Left ventricle myocardium inferior (tissue), 1 donor: ENCODE results near the gene ACO2. TPM values are rescaled to one million over a fixed set of nuclear protein-coding genes. Genes with fewer than 3 reads are reported as not detected.

Experiments
- DNase-seq: peaks from one replicate; pipeline ENCODE4 v3.0.0-alpha.2; 2020
- H3K27ac ChIP-seq: fragments of 200-600 bp; replicated peaks from 2 replicates; pipeline ENCODE4 v1.8.0; 2021
- H3K27me3 ChIP-seq: fragments of 200-600 bp; 2 replicates; pipeline ENCODE4 v1.8.0; 2021; ENCODE audit warnings: low read depth
- H3K36me3 ChIP-seq: fragments of 200-600 bp; 2 replicates; pipeline ENCODE4 v1.8.0; 2021
- H3K4me1 ChIP-seq: fragments of 200-600 bp; 2 replicates; pipeline ENCODE4 v1.8.0; 2021
- H3K4me3 ChIP-seq: fragments of 200-600 bp; 2 replicates; pipeline ENCODE4 v1.8.0; 2021; ENCODE audit warnings: mild to moderate bottlenecking, moderate library complexity
- H3K9me3 ChIP-seq: fragments of 200-600 bp; replicated peaks from 2 replicates; pipeline ENCODE4 v1.8.0; 2021
- intact Hi-C: fragments of 100-400 bp; cut with micrococcal nuclease; formaldehyde crosslinking; loops from one replicate; pipeline ENCODE4 v1.11.0; 2022
- total RNA-seq: library from RNA; stranded (reverse); fragmentation: NEBNext Ultra II Directional; extraction: Animal tissue kit (Norgen Biotek cat#: 25700); gene quantifications from one replicate; pipeline ENCODE4 v1.2.1, GENCODE V29; 2021
- TF ChIP-seq, protein P1 (sequence below): fragments of 200-600 bp; IDR thresholded peaks from 2 replicates; pipeline ENCODE4 v1.8.0; 2021; ENCODE audit warnings: antibody characterized with exemption, mild to moderate bottlenecking, borderline replicate concordance
- donor health status: DM: no; HTN: yes; CAD: no; lungs with severe emphysema.

The ACO2 gene
- total RNA-seq, 1 donor from 2014 or later = 851 TPM

DNA sequence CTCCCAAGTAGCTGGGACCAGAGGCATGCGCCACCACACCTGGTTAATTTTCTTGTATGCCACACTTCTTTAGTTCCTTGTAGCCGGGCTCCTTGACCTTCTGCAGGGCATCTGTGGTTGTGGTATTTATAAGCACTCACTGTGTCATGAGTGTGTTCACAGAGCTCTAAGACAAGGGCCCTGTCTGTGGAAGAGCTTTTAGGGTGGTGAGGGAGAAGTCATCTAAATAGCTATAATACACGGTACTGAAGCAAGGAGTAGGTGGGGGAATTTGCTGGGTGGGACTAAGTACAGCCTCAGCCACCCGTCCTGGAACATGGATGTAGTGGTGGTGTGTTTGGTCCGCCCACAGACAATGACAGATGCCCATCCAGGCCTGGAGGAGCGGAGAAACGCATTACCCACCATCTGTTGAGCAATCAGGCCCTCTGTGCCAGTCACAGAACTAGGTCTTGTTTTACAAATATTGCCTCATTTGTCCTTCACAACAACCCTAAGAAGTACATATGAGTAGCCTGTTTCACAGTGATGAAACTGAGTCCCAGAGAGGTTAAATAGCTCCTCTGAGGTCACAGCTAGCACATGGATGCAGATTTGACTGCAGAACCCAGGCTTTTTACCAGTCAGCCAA, 10.1 kb downstream of the ACO2 start:
- peaks cover 14% of the 10 kb centered on the region for H3K36me3 ChIP-seq
- peak overlapping the region; percentile 17 for H3K4me3 ChIP-seq
- no peaks in the 10 kb centered on the region for H3K27me3 ChIP-seq
- H3K9me3 ChIP-seq = no peaks in the 10 kb centered on the region
- TF ChIP-seq, protein P1, sequence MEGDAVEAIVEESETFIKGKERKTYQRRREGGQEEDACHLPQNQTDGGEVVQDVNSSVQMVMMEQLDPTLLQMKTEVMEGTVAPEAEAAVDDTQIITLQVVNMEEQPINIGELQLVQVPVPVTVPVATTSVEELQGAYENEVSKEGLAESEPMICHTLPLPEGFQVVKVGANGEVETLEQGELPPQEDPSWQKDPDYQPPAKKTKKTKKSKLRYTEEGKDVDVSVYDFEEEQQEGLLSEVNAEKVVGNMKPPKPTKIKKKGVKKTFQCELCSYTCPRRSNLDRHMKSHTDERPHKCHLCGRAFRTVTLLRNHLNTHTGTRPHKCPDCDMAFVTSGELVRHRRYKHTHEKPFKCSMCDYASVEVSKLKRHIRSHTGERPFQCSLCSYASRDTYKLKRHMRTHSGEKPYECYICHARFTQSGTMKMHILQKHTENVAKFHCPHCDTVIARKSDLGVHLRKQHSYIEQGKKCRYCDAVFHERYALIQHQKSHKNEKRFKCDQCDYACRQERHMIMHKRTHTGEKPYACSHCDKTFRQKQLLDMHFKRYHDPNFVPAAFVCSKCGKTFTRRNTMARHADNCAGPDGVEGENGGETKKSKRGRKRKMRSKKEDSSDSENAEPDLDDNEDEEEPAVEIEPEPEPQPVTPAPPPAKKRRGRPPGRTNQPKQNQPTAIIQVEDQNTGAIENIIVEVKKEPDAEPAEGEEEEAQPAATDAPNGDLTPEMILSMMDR = no peak
- no peak for DNase-seq
- H3K4me1 ChIP-seq = peaks cover 98% of the 10 kb centered on the region
- peak overlapping the region; percentile 76 for H3K27ac ChIP-seq
- intact Hi-C loops = no loop called here

DNA sequence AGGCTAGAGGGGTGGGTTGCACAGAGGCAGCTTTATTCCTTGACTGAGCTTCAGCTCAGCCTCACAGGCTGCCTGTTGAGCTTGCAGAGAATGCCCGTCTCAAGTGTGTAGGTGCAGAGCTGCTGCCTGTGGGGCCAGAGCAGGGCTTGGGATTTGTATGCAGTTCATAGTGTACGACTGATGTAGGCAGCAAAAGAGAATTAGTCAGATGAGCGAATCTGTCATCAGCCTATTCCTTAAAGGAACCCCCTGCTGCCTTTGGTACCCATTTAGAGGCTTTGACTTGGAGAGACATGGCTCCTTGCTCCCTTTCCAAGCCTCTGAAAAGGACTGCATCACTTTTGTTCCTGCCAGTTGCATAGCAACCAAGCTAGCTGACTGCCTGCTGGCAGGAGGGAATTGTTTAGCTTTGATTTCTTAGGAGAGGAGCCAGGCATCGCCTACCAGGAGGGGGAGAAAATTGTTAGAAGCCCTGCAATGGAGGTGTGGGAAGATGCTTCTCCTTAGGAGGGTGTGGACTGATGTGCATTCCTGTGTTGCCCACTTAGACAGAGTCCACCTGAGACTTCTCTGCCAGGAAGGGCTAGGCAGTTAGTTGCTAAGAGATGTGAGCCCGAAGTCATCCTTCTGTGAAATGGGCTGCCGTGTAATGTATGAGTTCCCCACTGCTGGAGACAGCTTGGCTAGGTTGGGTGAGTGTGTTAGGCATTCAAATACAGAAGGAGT, 10.9 kb downstream of the ACO2 start:
- Histone ChIP-seq H3K36me3 (peaks cover 14% of the 10 kb centered on the region), H3K27me3 (no peaks in the 10 kb centered on the region), H3K4me1 (peaks cover 100% of the 10 kb centered on the region), H3K27ac (peak overlapping the region; percentile 76), H3K9me3 (no peaks in the 10 kb centered on the region), H3K4me3 (peak overlapping the region; percentile 17)
- DNase-seq = no peak
- TF ChIP-seq, protein P1 = no peak
- intact Hi-C loops = no loop called here

DNA sequence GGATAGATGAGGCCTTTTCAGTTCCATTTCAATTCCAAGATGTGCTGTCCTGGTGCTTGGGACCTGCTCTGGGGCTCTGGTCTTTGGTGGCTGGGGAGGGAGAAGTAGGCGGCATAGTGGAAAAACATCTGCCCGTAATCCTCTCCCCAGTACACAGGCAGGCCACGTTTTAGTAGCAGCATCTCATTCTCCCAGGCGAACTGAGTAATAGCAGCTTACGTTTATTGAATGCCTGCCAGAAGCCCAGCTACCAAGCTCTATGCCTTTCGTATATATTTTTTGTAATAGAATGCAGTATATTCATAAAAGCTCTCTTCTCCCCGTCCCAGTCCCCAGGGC, 11.4 kb downstream of the ACO2 start:
- no peak for DNase-seq
- H3K27ac ChIP-seq = peak overlapping the region; percentile 76
- no peaks in the 10 kb centered on the region for H3K27me3 ChIP-seq
- TF ChIP-seq, protein P1 = no peak
- no peaks in the 10 kb centered on the region for H3K9me3 ChIP-seq
- peaks cover 100% of the 10 kb centered on the region for H3K4me1 ChIP-seq
- no peak overlapping the region for H3K4me3 ChIP-seq
- intact Hi-C loops = no loop called here
- peaks cover 14% of the 10 kb centered on the region for H3K36me3 ChIP-seq

DNA sequence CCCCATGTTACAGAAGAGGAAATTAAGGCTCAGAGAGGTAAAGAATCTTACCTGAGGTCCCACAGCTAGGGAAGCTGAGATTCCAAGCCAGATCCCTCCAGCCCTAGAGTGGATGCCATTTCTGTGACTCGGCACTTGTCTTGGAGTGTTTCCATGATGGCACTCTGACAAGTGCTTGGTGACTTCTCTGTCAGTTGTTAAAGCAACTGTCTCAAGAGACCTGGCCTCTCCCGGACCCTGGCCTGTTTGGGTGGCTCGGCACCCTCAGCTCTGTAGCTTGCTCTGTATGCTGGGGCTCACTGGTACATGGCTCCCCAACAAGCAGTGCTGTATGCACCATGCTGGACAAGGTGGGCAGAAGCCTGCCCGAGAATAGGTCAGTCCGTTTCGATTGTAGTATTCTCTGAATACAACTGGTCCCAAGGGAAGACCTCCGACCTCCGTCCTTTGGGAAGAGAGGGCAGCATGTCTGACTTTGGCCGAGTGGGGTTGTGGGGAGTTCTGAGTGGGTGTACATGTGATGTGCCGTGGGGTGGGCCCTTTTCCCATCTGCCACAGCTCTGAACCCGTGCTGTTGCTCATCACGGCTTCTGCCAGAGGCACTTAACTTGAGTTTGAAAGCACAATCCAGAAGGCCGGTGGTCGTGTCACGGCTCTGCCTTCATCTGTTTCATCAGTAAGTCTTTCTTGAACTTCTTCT, 12.4 kb downstream of the ACO2 start:
- peak; percentile 24 for DNase-seq
- H3K4me3 ChIP-seq = peak overlapping the region; percentile 33
- intact Hi-C loops = no loop called here

DNA sequence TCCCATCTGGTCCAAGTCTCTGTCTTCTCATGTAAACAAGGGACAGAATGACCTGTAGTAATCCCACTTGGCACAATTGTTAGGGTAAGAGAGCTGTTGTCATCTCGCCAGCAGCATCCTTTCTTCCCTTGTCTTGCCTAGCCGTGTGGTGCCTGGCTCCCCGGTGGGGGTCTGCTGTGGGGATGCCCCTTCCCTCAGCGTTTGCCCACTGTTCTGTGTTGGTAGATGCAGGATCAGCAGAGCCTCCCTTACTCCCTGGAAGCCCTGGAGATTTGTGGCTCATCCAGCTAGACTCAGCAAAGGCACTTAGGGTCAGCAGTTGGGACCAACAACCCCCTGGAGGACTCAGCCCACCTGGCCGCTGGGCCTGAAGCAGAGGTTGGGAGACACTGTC, 13.0 kb downstream of the ACO2 start:
- peaks cover 14% of the 10 kb centered on the region for H3K36me3 ChIP-seq
- no peaks in the 10 kb centered on the region for H3K27me3 ChIP-seq
- no peaks in the 10 kb centered on the region for H3K9me3 ChIP-seq
- TF ChIP-seq, protein P1 = no peak
- DNase-seq = no peak
- H3K4me3 ChIP-seq = peak overlapping the region; percentile 33
- H3K4me1 ChIP-seq = peaks cover 100% of the 10 kb centered on the region
- intact Hi-C loops = no loop called here
- peak overlapping the region; percentile 76 for H3K27ac ChIP-seq

More for the DNA sequence above, 12.4 kb downstream of the ACO2 start:
- Histone ChIP-seq H3K27ac (peak overlapping the region; percentile 76), H3K27me3 (no peaks in the 10 kb centered on the region), H3K36me3 (peaks cover 14% of the 10 kb centered on the region), H3K9me3 (no peaks in the 10 kb centered on the region), H3K4me1 (peaks cover 100% of the 10 kb centered on the region)
- TF ChIP-seq, protein P1 = no peak
